HFFc6 (cell line): Measurements from ENCODE around the gene SORCS2. TPM values are rescaled to one million over a fixed set of nuclear protein-coding genes. Genes with fewer than 3 reads are reported as not detected.

Experiments used
- DNase-seq: peaks from one replicate; pipeline ENCODE4 v3.0.0-alpha.2; 2018
- H3K27ac Mint-ChIP-seq: 2 replicates; pipeline ENCODE4 v1.8.0; 2020; ENCODE audit warnings: mild to moderate bottlenecking, mixed read lengths
- H3K27me3 Mint-ChIP-seq: 2 replicates; pipeline ENCODE4 v1.8.0; 2021; ENCODE audit warnings: mild to moderate bottlenecking, moderate library complexity, mixed read lengths; ENCODE audit not compliant: insufficient read depth
- H3K36me3 Mint-ChIP-seq: 2 replicates; pipeline ENCODE4 v1.8.0; 2021; ENCODE audit warnings: low read depth, mixed read lengths
- H3K4me1 Mint-ChIP-seq: 2 replicates; pipeline ENCODE4 v1.8.0; 2020; ENCODE audit warnings: low read depth, mixed read lengths
- H3K4me3 Mint-ChIP-seq: 2 replicates; pipeline ENCODE4 v1.8.0; 2020; ENCODE audit warnings: mild to moderate bottlenecking, moderate library complexity, mixed read lengths
- H3K9me3 Mint-ChIP-seq: 2 replicates; pipeline ENCODE4 v1.8.0; 2020; ENCODE audit warnings: mild to moderate bottlenecking, mixed read lengths
- total RNA-seq, 6 experiments: library from RNA; stranded (reverse); fragmentation: NEBNext Ultra II Directional; extraction: Animal tissue kit (Norgen Biotek cat#: 25700); gene quantifications; 2 replicates in 1 of 6; 3 replicates in 5 of 6; pipeline ENCODE4 v1.2.3, GENCODE V29; 2021
- TF ChIP-seq, protein P1 (sequence below): fragments of 200-600 bp; sonication (generic); IDR thresholded peaks from 2 replicates; pipeline ENCODE4 v1.5.0; 2021; ENCODE audit warnings: antibody characterized with exemption, mild to moderate bottlenecking

SORCS2 gene
- total RNA-seq, 6 experiments from 2014 or later = 0.05 to 0.15 (median 0.12) TPM; not detected in 3

DNA sequence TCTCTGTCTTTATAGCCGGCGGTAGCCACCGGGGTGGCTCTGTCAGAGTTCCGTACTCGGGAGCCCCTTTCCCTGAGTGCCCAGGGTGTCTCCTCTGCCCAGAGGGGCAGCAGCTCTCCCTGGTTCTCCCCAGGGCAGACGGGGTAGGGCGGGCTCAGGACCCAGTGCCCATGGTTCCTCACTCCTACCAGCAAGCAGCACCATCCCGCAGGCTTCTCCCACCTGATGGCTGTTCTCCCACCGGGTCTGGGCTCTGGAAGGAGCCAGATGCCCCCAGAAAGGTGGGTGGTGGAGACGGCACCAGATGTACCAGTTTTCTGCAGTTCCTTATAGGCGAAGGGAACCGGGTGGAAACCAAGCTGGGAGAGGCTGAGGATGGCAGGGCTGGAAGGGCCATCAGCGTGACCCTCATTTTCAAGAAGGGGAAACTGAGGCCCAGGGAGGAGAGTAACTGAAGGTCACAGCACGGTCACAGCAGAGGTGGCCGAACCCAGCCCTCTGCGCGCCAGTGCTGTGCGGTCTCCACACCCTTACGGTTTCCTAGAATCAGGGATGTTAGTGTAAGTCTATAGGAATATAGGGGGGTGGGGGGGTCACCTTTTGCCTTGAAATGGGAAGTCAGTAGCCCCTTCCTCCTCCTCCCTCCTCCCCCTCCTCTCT lies 548.7 kb downstream of the SORCS2 start:
- TF ChIP-seq, protein P1, sequence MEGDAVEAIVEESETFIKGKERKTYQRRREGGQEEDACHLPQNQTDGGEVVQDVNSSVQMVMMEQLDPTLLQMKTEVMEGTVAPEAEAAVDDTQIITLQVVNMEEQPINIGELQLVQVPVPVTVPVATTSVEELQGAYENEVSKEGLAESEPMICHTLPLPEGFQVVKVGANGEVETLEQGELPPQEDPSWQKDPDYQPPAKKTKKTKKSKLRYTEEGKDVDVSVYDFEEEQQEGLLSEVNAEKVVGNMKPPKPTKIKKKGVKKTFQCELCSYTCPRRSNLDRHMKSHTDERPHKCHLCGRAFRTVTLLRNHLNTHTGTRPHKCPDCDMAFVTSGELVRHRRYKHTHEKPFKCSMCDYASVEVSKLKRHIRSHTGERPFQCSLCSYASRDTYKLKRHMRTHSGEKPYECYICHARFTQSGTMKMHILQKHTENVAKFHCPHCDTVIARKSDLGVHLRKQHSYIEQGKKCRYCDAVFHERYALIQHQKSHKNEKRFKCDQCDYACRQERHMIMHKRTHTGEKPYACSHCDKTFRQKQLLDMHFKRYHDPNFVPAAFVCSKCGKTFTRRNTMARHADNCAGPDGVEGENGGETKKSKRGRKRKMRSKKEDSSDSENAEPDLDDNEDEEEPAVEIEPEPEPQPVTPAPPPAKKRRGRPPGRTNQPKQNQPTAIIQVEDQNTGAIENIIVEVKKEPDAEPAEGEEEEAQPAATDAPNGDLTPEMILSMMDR = no peak
- Mint-ChIP-seq H3K4me1 (no peaks in the 10 kb centered on the region), H3K4me3 (no peak overlapping the region), H3K27me3 (peaks cover 6% of the 10 kb centered on the region; the same call in 1 of the 2 replicates), H3K36me3 (no peaks in the 10 kb centered on the region), H3K9me3 (no peaks in the 10 kb centered on the region), H3K27ac (no peak overlapping the region)
- no peak for DNase-seq

DNA sequence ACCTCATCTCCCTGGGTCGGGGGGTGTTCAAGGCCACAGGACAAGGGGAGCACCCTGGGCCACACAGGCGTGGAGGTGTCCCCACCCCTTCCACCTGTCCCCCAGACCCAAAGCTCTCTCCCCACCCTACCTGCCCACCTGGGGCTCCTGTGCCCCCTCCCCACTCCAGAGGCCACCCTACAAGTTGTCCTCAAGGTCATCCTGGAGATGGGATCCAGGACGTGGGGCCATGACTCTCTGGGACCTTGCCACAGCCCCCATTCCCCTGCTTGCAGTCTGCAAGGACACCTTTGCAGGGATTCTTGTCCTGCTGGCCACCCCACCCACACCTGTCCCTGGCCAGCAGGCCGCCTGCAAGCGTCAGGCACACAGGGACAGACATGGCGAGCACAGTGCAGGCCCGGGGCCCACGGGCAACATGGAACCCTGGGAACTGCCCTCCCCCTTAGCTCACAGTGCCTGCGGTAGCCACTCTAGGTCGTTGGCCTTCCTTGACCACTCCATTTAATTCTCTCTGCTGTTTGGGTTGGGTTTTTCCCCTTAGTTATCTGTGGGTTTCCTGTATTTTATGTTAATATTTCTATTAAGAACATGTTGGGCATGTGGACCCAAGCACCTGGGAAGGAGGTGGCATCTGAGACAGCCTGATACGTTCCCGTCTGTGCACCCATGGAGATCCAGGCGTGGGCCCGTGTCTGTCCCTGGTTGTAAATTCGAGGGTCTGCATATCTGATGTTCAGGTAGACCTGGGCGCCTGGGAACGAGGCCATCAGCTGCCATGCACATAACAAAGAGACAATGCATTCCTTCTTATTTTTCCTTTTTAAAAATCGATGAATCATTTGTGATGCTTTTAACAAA lies 549.8 kb downstream of the SORCS2 start:
- Mint-ChIP-seq H3K4me3 (no peak overlapping the region), H3K36me3 (no peaks in the 10 kb centered on the region), H3K27me3 (peaks cover 2% of the 10 kb centered on the region), H3K27ac (no peak overlapping the region), H3K9me3 (no peaks in the 10 kb centered on the region), H3K4me1 (no peaks in the 10 kb centered on the region)
- no peak for DNase-seq
- TF ChIP-seq, protein P1 = no peak

DNA sequence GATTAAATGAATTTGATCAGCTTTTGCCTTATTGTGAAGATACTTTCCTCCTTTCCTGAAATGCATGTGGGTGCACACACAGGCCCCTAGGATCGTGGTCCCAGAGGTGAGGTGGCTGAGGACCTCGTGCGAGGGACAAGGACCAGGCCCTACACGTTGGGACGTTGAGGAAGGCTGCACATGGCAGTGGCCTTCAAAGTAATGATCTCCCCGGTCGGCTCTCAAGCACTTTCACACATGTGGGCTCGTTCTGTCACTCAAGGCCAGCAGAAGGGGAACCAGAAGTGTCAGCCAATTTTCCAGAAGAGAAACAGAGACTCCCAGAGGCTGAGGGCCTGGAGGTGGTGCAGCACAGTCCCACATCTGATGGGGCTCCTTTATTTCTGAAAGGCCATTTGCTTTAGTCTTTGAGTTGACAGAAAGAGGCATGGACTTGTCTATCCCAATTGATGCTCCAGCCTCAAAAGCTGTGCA lies 550.5 kb downstream of the SORCS2 start:
- no peak overlapping the region for H3K4me3 Mint-ChIP-seq
- TF ChIP-seq, protein P1 = no peak

DNA sequence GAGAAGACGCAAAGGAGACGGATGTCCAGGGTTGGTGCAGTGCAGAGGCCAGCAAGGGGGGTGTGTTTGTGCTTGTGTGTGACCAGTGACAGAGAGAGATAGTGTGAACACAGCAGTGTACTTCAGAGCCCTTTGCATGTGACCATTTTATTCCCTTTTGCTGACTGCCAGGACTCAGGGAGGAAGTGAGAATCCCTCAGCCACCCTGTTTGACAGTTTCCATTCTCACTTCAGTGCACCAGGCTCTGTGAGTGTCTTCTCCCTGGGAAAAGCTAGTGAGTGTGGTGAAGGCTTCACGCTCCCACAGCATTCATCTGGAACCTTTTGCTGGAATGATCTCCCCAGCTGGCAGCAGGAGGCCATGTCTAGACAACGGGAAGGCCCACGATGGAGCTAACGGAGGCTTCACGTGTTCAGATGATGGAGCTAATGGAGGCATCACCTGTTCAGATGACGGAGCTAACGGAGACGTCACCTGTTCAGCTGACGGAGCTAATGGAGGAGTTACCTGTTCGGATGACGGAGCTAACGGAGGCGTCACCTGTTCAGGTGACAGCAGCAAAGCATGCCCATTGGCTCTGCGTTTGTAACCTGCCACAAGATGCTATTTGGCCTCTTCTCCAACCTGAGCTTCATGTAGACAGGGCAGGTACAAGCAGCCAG lies 551.9 kb downstream of the SORCS2 start:
- Mint-ChIP-seq H3K9me3 (no peaks in the 10 kb centered on the region), H3K27ac (no peak overlapping the region), H3K4me3 (no peak overlapping the region), H3K4me1 (peaks cover 10% of the 10 kb centered on the region), H3K36me3 (no peaks in the 10 kb centered on the region), H3K27me3 (no peaks in the 10 kb centered on the region; the same call in none of the 2 replicates)
- TF ChIP-seq, protein P1 = no peak
- DNase-seq = no peak

More for the DNA sequence above, 550.5 kb downstream of the SORCS2 start:
- Mint-ChIP-seq H3K27me3 (peaks cover 1% of the 10 kb centered on the region), H3K36me3 (no peaks in the 10 kb centered on the region), H3K9me3 (no peaks in the 10 kb centered on the region), H3K4me1 (no peaks in the 10 kb centered on the region), H3K27ac (no peak overlapping the region)
- DNase-seq = no peak

DNA sequence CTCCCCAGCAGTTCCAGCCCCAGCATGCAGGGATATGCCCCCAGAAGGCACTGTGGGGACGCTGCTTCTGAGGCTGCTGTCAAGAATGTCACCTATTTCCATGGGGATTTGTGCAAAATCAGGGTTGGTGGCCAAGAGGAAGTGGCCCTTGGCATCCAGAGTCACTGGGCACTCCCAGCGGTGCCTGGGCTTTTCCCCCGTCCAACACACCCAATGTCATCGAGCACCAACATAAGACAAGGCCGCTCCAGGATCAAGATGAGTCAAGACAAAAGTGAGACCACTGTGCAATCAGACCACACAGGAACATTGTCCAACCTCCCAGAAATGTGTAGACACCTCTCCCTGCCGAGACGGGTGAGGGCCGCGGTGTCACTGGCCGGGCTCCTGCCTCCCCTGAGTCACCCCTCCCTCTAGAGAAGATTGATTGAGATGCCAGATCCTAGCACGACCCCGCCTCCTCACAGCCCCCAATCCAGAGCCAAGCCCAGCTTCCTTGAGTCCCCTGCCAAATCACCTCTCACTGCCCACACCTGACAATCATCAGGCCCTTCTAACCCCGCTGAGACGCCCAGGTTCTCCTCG lies 553.1 kb downstream of the SORCS2 start:
- no peak for DNase-seq
- Mint-ChIP-seq H3K4me3 (no peak overlapping the region), H3K27me3 (no peaks in the 10 kb centered on the region; the same call in 1 of the 2 replicates), H3K9me3 (no peaks in the 10 kb centered on the region), H3K36me3 (no peaks in the 10 kb centered on the region), H3K4me1 (peaks cover 21% of the 10 kb centered on the region), H3K27ac (no peak overlapping the region; the same call in 1 of the 2 replicates)
- TF ChIP-seq, protein P1 = no peak
